HepG2 (cell line): Measurements from ENCODE around the gene FAM114A1. TPM values are rescaled to one million over a fixed set of nuclear protein-coding genes. Genes with fewer than 3 reads are reported as not detected.

Experiments
- CREB1 ChIP-seq, 2 experiments: fragments of 450-650 bp in 1 of 2; IDR thresholded peaks; 2 replicates each; pipeline ENCODE4 v1.6.1; 2016 to 2017; ENCODE audit warnings: control low read depth in 1 of 2, mild to moderate bottlenecking in 1 of 2, missing compliant biosample characterization in 1 of 2, missing genetic modification characterization in 1 of 2
- DMTF1 ChIP-seq: sonication (generic); formaldehyde crosslinking; IDR thresholded peaks from 2 replicates; pipeline ENCODE4 v1.4.0; 2020; ENCODE audit warnings: mild to moderate bottlenecking, missing genetic modification reagents
- FOXO4 ChIP-seq: sonication (generic); formaldehyde crosslinking; conservative IDR thresholded peaks from 2 replicates; pipeline ENCODE4 v1.8.1; 2023; ENCODE audit warnings: missing genetic modification reagents
- ISX ChIP-seq: sonication (generic); formaldehyde crosslinking; conservative IDR thresholded peaks from 2 replicates; pipeline ENCODE4 v1.5.0; 2020; ENCODE audit warnings: missing genetic modification reagents
- KLF11 ChIP-seq: IDR thresholded peaks from 2 replicates; pipeline ENCODE4 v1.6.1; 2016; ENCODE audit warnings: missing compliant biosample characterization
- KMT2A ChIP-seq: sonication (generic); formaldehyde crosslinking; IDR thresholded peaks from 2 replicates; pipeline ENCODE4 v1.4.0; 2020; ENCODE audit warnings: missing genetic modification reagents
- MAFK ChIP-seq, 2 experiments: IDR thresholded peaks in 1 of 2; conservative IDR thresholded peaks in 1 of 2; 2 replicates each; pipeline ENCODE4 v1.6.1; 2011; ENCODE audit warnings: improper control_type of control experiment in 2 of 2, low read length in 2 of 2
- MBD4 ChIP-seq: IDR thresholded peaks from 2 replicates; pipeline ENCODE4 v1.6.1; 2012; ENCODE audit warnings: low read length, inconsistent platforms, borderline replicate concordance
- MIER2 ChIP-seq: IDR thresholded peaks from 2 replicates; pipeline ENCODE4 v1.6.1; 2016; ENCODE audit warnings: missing biosample characterization, missing genetic modification reagents
- NFE2L1 ChIP-seq: sonication (generic); formaldehyde crosslinking; IDR thresholded peaks from 2 replicates; pipeline ENCODE4 v1.4.0; 2020; ENCODE audit warnings: missing genetic modification reagents, mild to moderate bottlenecking, borderline replicate concordance
- PBX3 ChIP-seq: sonication (generic); formaldehyde crosslinking; IDR thresholded peaks from 2 replicates; pipeline ENCODE4 v1.8.1; 2023; ENCODE audit warnings: missing genetic modification reagents, inconsistent platforms, borderline replicate concordance
- PHF8 ChIP-seq: sonication (generic); formaldehyde crosslinking; IDR thresholded peaks from 2 replicates; pipeline ENCODE4 v1.5.0; 2020; ENCODE audit warnings: missing genetic modification reagents
- SOX5 ChIP-seq: IDR thresholded peaks from 2 replicates; pipeline ENCODE4 v1.6.1; 2016; ENCODE audit warnings: borderline replicate concordance
- TERF1 ChIP-seq: sonication (generic); formaldehyde crosslinking; IDR thresholded peaks from 2 replicates; pipeline ENCODE4 v1.8.0; 2022; ENCODE audit warnings: mild to moderate bottlenecking, missing genetic modification reagents, moderate library complexity
- TOPORS ChIP-seq: sonication (generic); formaldehyde crosslinking; IDR thresholded peaks from 2 replicates; pipeline ENCODE4 v1.8.0; 2023; ENCODE audit warnings: mild to moderate bottlenecking, missing genetic modification reagents
- ZNF121 ChIP-seq: sonication (generic); formaldehyde crosslinking; IDR thresholded peaks from 2 replicates; pipeline ENCODE4 v1.5.0; 2020; ENCODE audit warnings: mild to moderate bottlenecking, missing genetic modification reagents
- ZNF562 ChIP-seq: sonication (generic); formaldehyde crosslinking; IDR thresholded peaks from 2 replicates; pipeline ENCODE4 v1.8.0; 2022; ENCODE audit warnings: missing genetic modification reagents, borderline replicate concordance
- ZNF782 ChIP-seq: sonication (generic); formaldehyde crosslinking; IDR thresholded peaks from 2 replicates; pipeline ENCODE4 v1.4.0; 2020; ENCODE audit warnings: missing genetic modification reagents, mild to moderate bottlenecking, borderline replicate concordance
- ZSCAN20 ChIP-seq: sonication (generic); formaldehyde crosslinking; IDR thresholded peaks from 2 replicates; pipeline ENCODE4 v1.4.0; 2020; ENCODE audit warnings: missing genetic modification reagents, mild to moderate bottlenecking, borderline replicate concordance
- polyA plus RNA-seq, 8 experiments: library from polyadenylated mRNA; depleted of rRNA in 3 of 8; stranded (reverse) in 7 of 8; unstranded in 1 of 8; fragments of >200 nt; fragmentation: Illumina TruSeq in 4 of 8; extraction: Trizol in 4 of 8; gene quantifications; 2 replicates each; pipeline versions ENCODE4 v1.2.1 to v1.2.3, GENCODE V29; 2011 to 2016; ENCODE audit warnings: low read depth in 4 of 8, missing spikeins in 1 of 8, mixed read lengths in 1 of 8; ENCODE audit not compliant: insufficient read depth in 1 of 8
- total RNA-seq, 5 experiments: library from RNA; depleted of rRNA; stranded (reverse); fragments of >200 nt; fragmentation: Illumina TruSeq; extraction: Trizol; gene quantifications; 2 replicates each; pipeline ENCODE4 v1.2.3, GENCODE V29; 2016; ENCODE audit warnings: low read depth in 1 of 5
- TF ChIP-seq, protein P1 (sequence below): sonication (generic); formaldehyde crosslinking; IDR thresholded peaks from 2 replicates; pipeline ENCODE4 v1.5.0; 2020; ENCODE audit warnings: mild to moderate bottlenecking, missing genetic modification reagents
- TF ChIP-seq, protein P2 (sequence below): sonication (generic); formaldehyde crosslinking; IDR thresholded peaks from 2 replicates; pipeline ENCODE4 v1.5.0; 2020; ENCODE audit warnings: mild to moderate bottlenecking, low read depth, missing genetic modification reagents, borderline replicate concordance
- TF ChIP-seq, protein P3 (sequence below): sonication (generic); formaldehyde crosslinking; IDR thresholded peaks from 2 replicates; pipeline ENCODE4 v1.4.0; 2020; ENCODE audit warnings: missing genetic modification reagents

FAM114A1 gene
- total and polyA plus RNA-seq, 2 of the 13 experiments (the other 11 are each of a cell fraction or from before 2014, with no cell fraction given) = 61.0 to 76.9 TPM

DNA sequence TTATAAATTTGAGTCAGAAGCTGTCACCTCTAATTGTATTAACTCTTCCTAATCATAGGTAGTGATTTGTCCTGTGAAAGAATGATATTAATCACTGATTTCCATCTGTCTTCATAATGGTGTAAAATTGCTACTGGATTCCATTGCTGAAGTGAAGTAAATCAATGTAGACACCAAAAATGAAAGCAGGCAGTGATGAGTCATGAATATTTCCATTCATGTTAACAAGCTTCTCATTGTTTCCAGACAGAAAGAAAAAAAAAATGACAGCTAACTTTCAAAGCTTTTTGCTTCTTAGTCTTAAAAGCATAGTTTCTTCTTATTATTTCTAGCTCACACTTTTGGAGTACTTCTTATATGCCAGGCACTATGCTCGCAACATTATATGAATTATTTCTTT is 21.5 kb downstream of the FAM114A1 start (continued):
- TF ChIP-seq FOXO4 (CRISPR knock-in tag) = no peak
- no peak for TF ChIP-seq DMTF1 (CRISPR knock-in tag)
- TF ChIP-seq TOPORS (CRISPR knock-in tag) = no peak
- no peak for TF ChIP-seq MBD4
- no peak for TF ChIP-seq PBX3 (CRISPR knock-in tag)
- no peak for TF ChIP-seq ISX (CRISPR knock-in tag)
- TF ChIP-seq MIER2 (CRISPR knock-in tag) = no peak
- no peak for TF ChIP-seq ZSCAN20 (CRISPR knock-in tag)
- no peak for TF ChIP-seq PHF8 (CRISPR knock-in tag)
- TF ChIP-seq KMT2A (CRISPR knock-in tag) = no peak
- TF ChIP-seq SOX5 = peak; percentile 53; the same call in 1 of the 2 replicates
- TF ChIP-seq, protein P1, sequence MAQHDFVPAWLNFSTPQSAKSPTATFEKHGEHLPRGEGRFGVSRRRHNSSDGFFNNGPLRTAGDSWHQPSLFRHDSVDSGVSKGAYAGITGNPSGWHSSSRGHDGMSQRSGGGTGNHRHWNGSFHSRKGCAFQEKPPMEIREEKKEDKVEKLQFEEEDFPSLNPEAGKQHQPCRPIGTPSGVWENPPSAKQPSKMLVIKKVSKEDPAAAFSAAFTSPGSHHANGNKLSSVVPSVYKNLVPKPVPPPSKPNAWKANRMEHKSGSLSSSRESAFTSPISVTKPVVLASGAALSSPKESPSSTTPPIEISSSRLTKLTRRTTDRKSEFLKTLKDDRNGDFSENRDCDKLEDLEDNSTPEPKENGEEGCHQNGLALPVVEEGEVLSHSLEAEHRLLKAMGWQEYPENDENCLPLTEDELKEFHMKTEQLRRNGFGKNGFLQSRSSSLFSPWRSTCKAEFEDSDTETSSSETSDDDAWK (CRISPR knock-in tag) = no peak
- no peak for TF ChIP-seq ZNF782
- TF ChIP-seq, protein P2, sequence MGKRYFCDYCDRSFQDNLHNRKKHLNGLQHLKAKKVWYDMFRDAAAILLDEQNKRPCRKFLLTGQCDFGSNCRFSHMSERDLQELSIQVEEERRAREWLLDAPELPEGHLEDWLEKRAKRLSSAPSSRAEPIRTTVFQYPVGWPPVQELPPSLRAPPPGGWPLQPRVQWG (CRISPR knock-in tag) = no peak
- no peak for TF ChIP-seq ZNF562
- no peak for TF ChIP-seq CREB1 (IDR thresholded peaks at IDR 0.05)
- TF ChIP-seq CREB1 (CRISPR knock-in tag; IDR thresholded peaks at IDR 0.05) = 0 out of 2 replicates have a peak, but pooled peaks have one; percentile 19
- TF ChIP-seq TERF1 (CRISPR knock-in tag) = no peak
- no peak for TF ChIP-seq NFE2L1
- TF ChIP-seq, protein P3, sequence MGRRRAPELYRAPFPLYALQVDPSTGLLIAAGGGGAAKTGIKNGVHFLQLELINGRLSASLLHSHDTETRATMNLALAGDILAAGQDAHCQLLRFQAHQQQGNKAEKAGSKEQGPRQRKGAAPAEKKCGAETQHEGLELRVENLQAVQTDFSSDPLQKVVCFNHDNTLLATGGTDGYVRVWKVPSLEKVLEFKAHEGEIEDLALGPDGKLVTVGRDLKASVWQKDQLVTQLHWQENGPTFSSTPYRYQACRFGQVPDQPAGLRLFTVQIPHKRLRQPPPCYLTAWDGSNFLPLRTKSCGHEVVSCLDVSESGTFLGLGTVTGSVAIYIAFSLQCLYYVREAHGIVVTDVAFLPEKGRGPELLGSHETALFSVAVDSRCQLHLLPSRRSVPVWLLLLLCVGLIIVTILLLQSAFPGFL (CRISPR knock-in tag) = no peak
- no peak for TF ChIP-seq ZNF121 (CRISPR knock-in tag)
- TF ChIP-seq KLF11 = no peak
- peak; percentile 73 to 83 for TF ChIP-seq MAFK (conservative IDR thresholded peaks at IDR 0.05 in 1 of 2, IDR thresholded peaks at IDR 0.05 in 1 of 2; ENCODE audit: low read length in 2 of 2)
